Measurements from ENCODE around the gene MYRFL.
"Not testable (repeated sequence)": the region's sequence is repeated elsewhere in the genome, so short reads cannot be mapped to it uniquely, and the experiment has no call there.

- not testable (repeated sequence) for TF ChIP-seq CTCF (IDR thresholded peaks at IDR 0.05; ENCODE audit: borderline replicate concordance, extremely low read depth, low read length, poor library complexity, severe bottlenecking); EZH2 (IDR thresholded peaks at IDR 0.05; ENCODE audit: borderline replicate concordance, low read depth, low read length, severe bottlenecking)
These were observed 169.1 kb downstream of the MYRFL start for GRCh38 chr12:69994086-69994485.

Data from DND-41 (cell line).